Central memory CD8-positive, alpha-beta T cell (primary cell): ENCODE data around the gene WDR90.

Source experiments
- ATAC-seq: fragments of 150-1000 bp; cut with Tn5 transposase; replicated peaks from 2 replicates; pipeline ENCODE4 v1.10.0; 2022; ENCODE audit warnings: mild to moderate bottlenecking, moderate FRiP score, moderate number of reproducible peaks; ENCODE audit not compliant: poor library complexity, severe bottlenecking; ENCODE audit errors: extremely low read depth
- DNase-seq, 2 donors: peaks; one replicate each; pipeline ENCODE4 v3.0.0; 2021; ENCODE audit warnings: low spot score in 2 of 2
- H3K27ac Mint-ChIP-seq: one replicate; pipeline ENCODE4 v1.8.0; 2022; ENCODE audit warnings: low read depth, mild to moderate bottlenecking, moderate library complexity, mixed read lengths
- H3K27me3 Mint-ChIP-seq: one replicate; pipeline ENCODE4 v1.8.0; 2022; ENCODE audit warnings: mixed read lengths
- H3K36me3 Mint-ChIP-seq: one replicate; pipeline ENCODE4 v1.8.0; 2022; ENCODE audit warnings: mild to moderate bottlenecking, moderate library complexity, mixed read lengths; ENCODE audit not compliant: insufficient read depth
- H3K4me1 Mint-ChIP-seq: one replicate; pipeline ENCODE4 v1.8.0; 2022; ENCODE audit warnings: mixed read lengths
- H3K4me3 Mint-ChIP-seq: one replicate; pipeline ENCODE4 v1.8.0; 2022; ENCODE audit warnings: mild to moderate bottlenecking, moderate library complexity, mixed read lengths
- H3K9me3 Mint-ChIP-seq: one replicate; pipeline ENCODE4 v1.8.0; 2022; ENCODE audit warnings: mixed read lengths

Gene WDR90

DNA sequence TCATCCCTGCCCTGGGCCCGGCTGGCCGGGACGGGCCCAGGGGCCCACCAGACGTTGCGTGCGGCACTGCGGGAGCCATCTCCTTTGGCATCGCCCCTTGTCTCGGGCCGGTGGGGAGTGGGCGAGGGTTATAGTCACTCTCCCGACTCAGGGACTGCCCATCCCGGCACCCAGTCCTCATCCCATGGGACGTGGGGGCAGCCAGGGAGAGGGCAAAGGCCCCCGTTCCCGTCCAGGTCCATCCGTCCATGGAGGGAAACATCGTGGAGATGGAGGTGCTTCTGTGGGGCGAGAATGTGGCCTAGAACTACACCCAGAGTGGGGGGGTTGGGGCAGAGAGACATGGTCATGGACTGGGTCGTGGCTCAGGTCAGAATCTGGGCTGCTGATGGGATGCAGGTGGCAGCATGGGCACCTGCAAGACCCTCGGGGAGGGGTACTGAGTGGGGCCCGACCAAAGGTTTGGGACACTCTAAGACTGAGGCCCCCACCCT is 2.4 kb upstream of the WDR90 start:
- Mint-ChIP-seq H3K4me3 (peak overlapping the region; percentile 16), H3K4me1 (peaks cover 7% of the 10 kb centered on the region), H3K9me3 (no peaks in the 10 kb centered on the region), H3K27ac (no peak overlapping the region), H3K36me3 (peaks cover 5% of the 10 kb centered on the region), H3K27me3 (no peaks in the 10 kb centered on the region)
- DNase-seq: no peak
- no peak for ATAC-seq

DNA sequence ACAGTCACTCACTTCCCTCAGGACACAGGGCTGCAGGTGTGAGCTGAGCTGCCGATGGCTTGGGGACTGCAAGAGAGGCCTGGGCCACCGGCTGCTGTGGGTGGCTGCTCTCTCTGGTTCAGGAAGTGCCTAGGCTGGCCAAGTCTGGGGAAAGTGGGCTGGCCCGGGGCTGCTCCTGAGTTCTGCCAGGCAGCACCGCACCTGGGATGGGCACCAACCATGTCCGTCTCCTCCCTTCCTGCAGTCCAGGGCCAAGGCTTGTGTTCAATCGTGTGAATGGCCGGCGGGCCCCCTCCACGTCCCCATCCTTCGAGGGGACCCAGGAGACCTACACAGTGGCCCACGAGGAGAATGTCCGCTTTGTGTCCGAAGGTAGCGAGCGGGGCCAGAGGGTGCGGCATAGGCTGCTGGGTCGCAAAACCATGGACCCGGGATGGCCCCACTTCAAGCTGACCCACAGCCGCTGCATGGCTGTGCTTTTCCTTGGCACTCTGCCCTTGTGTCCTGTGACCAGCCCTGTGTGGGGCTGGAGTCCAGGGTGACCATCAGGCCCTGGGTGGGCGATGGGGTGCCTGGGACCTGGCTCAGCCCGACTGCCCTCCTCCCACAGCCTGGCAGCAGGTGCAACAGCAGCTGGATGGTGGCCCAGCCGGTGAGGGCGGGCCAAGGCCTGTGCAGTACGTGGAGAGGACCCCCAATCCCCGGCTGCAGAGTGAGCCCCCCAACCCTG is 1.8 kb upstream of the WDR90 start:
- Mint-ChIP-seq H3K4me3 (peak overlapping the region; percentile 16), H3K27ac (no peak overlapping the region), H3K9me3 (no peaks in the 10 kb centered on the region), H3K4me1 (peaks cover 7% of the 10 kb centered on the region), H3K27me3 (no peaks in the 10 kb centered on the region), H3K36me3 (peaks cover 5% of the 10 kb centered on the region)
- DNase-seq: no peak
- no peak for ATAC-seq

- Mint-ChIP-seq H3K36me3 (peaks cover 3% of the 10 kb centered on the region), H3K27me3 (no peaks in the 10 kb centered on the region), H3K27ac (peak overlapping the region; percentile 53), H3K9me3 (no peaks in the 10 kb centered on the region), H3K4me1 (peaks cover 7% of the 10 kb centered on the region), H3K4me3 (peak overlapping the region; percentile 67)
- DNase-seq (no peak), ATAC-seq (no peak)
Measured at GRCh38 chr16:648071-648780, 939 bp upstream of the WDR90 start.

GRCh38 chr16:649631-650030 is 466 bp downstream of the WDR90 start:
- H3K27ac Mint-ChIP-seq: no peak overlapping the region
- H3K9me3 Mint-ChIP-seq: no peaks in the 10 kb centered on the region
- H3K27me3 Mint-ChIP-seq: no peaks in the 10 kb centered on the region
- peaks cover 5% of the 10 kb centered on the region for H3K36me3 Mint-ChIP-seq
- DNase-seq (no peak), ATAC-seq (no peak)
- H3K4me3 Mint-ChIP-seq: peak overlapping the region; percentile 67
- H3K4me1 Mint-ChIP-seq: no peaks in the 10 kb centered on the region

- no peak for ATAC-seq
- H3K4me1 Mint-ChIP-seq: no peaks in the 10 kb centered on the region
- H3K27ac Mint-ChIP-seq: no peak overlapping the region
- H3K27me3 Mint-ChIP-seq: no peaks in the 10 kb centered on the region
- peak overlapping the region; percentile 48 for H3K4me3 Mint-ChIP-seq
- H3K9me3 Mint-ChIP-seq: no peaks in the 10 kb centered on the region
- DNase-seq: no peak
- peaks cover 5% of the 10 kb centered on the region for H3K36me3 Mint-ChIP-seq
Measured at GRCh38 chr16:651844-652243, 2.7 kb downstream of the WDR90 start.

- Mint-ChIP-seq H3K27ac (no peak overlapping the region), H3K9me3 (no peaks in the 10 kb centered on the region), H3K4me3 (no peak overlapping the region), H3K4me1 (no peaks in the 10 kb centered on the region), H3K36me3 (peaks cover 5% of the 10 kb centered on the region), H3K27me3 (no peaks in the 10 kb centered on the region)
- ATAC-seq (no peak), DNase-seq (no peak)
Measured at GRCh38 chr16:652454-653305, 3.5 kb downstream of the WDR90 start.

- Mint-ChIP-seq H3K4me1 (no peaks in the 10 kb centered on the region), H3K27me3 (no peaks in the 10 kb centered on the region), H3K4me3 (no peak overlapping the region), H3K27ac (no peak overlapping the region), H3K9me3 (no peaks in the 10 kb centered on the region), H3K36me3 (peaks cover 5% of the 10 kb centered on the region)
- ATAC-seq (no peak), DNase-seq (no peak)
Measured at GRCh38 chr16:654034-654433, 4.9 kb downstream of the WDR90 start.

DNA sequence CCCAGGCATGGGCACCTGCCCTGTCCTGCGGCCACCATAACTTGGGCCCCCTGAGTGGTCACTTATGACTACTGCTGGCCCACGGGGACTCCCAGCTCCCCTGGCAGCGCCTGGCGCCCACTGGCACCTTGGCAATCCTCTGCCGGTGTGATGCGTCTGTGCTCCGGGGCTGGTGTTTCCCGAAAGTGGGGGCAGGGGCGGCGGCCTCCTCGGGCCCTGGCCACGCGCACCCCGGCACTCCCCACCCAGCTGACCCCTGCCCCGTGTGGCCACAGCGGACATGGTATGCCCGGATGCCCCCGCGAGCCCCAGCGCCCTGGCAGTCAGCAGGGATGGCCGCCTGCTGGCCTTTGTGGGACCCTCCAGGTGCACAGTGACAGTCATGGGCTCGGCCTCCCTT is 8.3 kb downstream of the WDR90 start:
- DNase-seq: no peak
- Mint-ChIP-seq H3K4me1 (peaks cover 5% of the 10 kb centered on the region), H3K27ac (no peak overlapping the region), H3K4me3 (no peak overlapping the region), H3K27me3 (no peaks in the 10 kb centered on the region), H3K36me3 (peaks cover 3% of the 10 kb centered on the region), H3K9me3 (no peaks in the 10 kb centered on the region)
- no peak for ATAC-seq

DNA sequence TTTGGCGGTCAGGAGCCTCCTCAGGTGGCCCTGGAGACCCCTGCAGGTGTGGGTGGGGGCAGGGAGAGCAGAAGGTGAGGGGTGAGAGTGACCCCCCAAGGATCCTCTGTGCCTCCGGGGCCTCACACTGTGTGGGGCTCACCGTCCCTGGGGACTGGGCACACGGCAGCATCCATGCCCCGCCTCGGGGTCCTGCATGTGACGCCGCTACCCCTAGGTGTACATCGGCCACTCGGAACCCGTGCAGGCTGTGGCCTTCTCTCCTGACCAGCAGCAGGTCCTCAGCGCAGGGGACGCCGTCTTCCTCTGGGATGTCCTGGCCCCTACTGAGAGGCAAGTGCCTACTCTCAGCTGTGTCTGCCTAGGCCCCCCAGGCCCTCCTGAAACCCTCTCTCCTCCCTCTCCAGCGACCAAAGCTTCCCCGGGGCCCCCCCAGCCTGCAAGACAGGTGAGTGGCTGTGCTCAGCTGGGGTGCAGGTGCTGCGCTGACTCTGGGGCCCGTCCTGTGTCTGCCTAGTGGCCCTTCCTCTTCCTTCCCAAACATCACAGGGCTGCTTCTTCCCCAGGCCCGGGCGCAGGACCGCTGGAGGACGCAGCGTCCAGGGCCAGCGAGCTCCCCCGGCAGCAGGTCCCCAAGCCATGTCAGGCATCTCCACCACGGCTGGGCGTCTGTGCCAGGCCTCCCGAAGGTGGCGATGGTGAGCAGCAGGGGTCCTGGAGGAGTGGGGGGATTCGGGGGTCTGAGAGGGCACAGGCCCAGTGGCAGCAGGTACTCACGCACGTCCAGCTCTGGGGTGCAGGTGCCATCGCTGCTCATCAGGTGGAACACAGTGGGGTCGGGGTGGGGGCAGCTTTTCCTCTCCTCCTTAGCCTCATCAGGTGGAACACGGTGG is 9.8 kb downstream of the WDR90 start:
- H3K9me3 Mint-ChIP-seq: no peaks in the 10 kb centered on the region
- no peaks in the 10 kb centered on the region for H3K27me3 Mint-ChIP-seq
- H3K4me3 Mint-ChIP-seq: no peak overlapping the region
- ATAC-seq (no peak), DNase-seq (no peak)
- peaks cover 2% of the 10 kb centered on the region for H3K36me3 Mint-ChIP-seq
- peaks cover 5% of the 10 kb centered on the region for H3K4me1 Mint-ChIP-seq
- H3K27ac Mint-ChIP-seq: no peak overlapping the region

DNA sequence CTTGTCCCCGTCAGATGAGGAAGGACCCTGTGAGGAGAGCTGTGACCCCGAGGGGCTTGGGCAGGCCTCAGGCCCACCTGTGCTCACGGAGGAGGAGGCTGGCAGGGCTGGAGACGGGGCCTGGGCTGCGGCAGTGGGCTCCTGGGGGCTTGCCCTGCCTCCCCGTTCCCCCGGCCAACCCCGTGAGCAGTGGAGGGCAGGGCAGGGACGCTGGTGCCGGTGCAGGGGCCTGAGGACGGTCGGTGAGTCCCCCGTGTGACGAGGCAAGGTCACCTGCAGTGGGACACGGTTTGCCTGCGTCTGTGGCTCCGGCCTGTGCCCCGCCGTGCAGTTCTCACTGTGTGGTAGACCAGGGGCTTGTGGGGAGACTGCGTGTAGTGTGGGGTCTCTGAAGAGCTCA is 10.5 kb downstream of the WDR90 start:
- Mint-ChIP-seq H3K4me1 (peaks cover 5% of the 10 kb centered on the region), H3K4me3 (no peak overlapping the region), H3K27ac (no peak overlapping the region), H3K9me3 (no peaks in the 10 kb centered on the region), H3K36me3 (peaks cover 2% of the 10 kb centered on the region), H3K27me3 (no peaks in the 10 kb centered on the region)
- ATAC-seq (no peak), DNase-seq (no peak)

DNA sequence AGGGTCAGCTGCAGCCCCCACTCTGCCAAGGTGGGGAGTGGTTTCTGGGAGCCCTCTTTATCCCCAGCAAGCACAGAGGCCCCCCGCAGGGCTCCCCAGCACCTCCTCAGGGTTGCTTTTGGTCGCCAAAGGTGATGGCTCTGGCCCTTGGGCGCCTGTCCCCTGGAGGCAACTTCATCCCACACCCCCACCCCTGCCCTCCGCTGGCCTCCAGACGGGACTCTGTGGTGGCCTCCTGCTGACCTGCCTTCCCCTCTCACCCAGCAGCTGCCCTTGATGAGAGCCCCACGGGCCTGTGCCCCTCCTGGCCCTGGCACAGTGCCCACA is 10.9 kb downstream of the WDR90 start:
- no peak for DNase-seq
- Mint-ChIP-seq H3K27ac (no peak overlapping the region), H3K27me3 (no peaks in the 10 kb centered on the region), H3K4me3 (no peak overlapping the region), H3K36me3 (peaks cover 2% of the 10 kb centered on the region), H3K9me3 (no peaks in the 10 kb centered on the region), H3K4me1 (peaks cover 5% of the 10 kb centered on the region)
- no peak for ATAC-seq
